ENCODE results near the gene ARHGEF11.

Gene ARHGEF11

DNA sequence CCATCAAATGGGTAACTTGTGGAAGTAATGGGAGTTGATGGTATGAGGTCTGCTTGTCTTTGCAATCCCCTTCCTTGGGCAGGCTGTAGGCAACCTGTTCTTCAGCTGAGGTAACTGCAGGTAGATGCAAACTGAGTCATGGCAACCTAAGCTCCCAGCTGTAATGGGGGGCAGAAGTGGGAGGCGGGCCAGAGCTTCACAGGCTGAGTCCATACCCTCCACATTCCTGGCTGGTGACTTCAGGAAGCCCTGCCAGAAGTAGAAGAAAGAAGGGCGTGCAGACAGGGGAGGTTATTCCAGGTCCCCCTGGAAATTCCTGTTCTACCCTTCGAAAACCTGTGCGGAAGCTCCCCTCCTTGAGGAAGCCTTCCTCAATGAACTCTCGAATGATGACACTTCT is 44.9 kb downstream of the ARHGEF11 start:
- no peak for DNase-seq (ENCODE audit: low read depth in 2 of 2, low spot score in 1 of 2)

GRCh38 chr1:156999596-157000320 is 45.8 kb downstream of the ARHGEF11 start:
- DNase-seq (ENCODE audit: low read depth in 2 of 2, low spot score in 1 of 2), result no peak

GRCh38 chr1:156998840-156999500 is 46.6 kb downstream of the ARHGEF11 start:
- no peak for DNase-seq (ENCODE audit: low read depth in 2 of 2, low spot score in 1 of 2)

- DNase-seq (ENCODE audit: low read depth in 2 of 2, low spot score in 1 of 2), result no peak
Observed at GRCh38 chr1:156998301-156998700, 47.2 kb downstream of the ARHGEF11 start.

DNA sequence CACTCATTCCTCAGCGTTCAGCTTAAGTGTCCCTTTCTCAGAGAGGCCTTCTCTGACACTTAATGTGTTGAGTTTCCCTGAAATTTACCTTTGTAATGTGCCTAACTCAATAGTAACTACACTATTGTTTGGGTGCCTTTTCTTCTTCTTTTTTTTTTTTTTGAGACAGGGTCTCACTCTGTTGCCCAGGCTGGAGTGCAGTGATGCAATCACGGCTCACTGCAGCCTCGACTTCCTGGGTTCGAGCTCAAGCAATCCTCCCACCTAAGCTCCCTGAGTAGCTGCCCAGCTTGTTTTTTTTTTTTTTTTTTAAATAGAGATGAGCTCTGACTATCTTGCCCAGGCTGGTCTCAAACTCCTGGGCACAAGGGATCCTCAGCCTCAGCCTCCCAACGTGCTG is 50.1 kb downstream of the ARHGEF11 start:
- no peak for DNase-seq (ENCODE audit: low read depth in 2 of 2, low spot score in 1 of 2)

DNA sequence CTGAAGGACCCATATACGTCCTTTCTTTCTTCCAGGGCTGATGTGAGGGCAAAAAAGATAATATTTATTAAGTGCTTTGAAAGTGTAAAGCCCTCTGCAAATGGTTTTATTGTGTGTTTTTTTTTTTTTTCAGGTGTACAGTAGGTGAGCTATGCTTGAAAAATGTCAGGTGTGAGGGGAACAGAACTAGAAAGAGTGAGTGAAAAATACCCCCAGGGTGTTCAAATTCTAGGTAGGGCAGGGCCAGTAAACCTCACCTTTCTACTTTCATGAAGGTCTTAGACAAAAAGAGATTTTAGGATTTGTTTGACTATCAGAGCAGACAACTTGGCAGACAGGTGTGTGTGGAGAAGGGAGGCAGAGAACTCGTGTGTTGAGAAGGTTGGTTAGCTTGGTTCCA is 51.3 kb downstream of the ARHGEF11 start:
- no peak for DNase-seq (ENCODE audit: low read depth in 2 of 2, low spot score in 1 of 2)

- DNase-seq (ENCODE audit: low read depth in 2 of 2, low spot score in 1 of 2), result no peak
Observed at GRCh38 chr1:156993426-156994147, 52.0 kb downstream of the ARHGEF11 start.

DNA sequence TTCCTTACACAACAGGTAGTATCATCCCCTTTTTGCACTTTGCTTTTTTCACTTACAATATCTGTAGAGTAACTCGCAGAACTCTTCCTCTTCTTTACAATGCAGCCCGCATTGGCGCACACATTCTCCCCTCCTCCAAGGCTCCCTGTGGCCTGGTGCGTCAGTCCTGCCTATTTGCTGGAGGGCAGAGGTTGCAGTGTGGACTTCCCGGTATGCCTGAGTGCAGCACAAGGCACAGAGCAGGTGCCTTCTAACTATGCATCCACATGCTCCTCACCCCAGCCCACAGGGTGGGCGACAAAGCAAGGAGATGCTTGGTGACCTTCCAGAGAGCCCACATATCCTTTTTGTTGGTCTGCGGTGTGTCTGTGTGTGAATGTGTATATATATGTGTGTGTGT is 53.3 kb downstream of the ARHGEF11 start:
- no peak for DNase-seq (ENCODE audit: low read depth in 2 of 2, low spot score in 1 of 2)

GRCh38 chr1:156987715-156988114 is 57.8 kb downstream of the ARHGEF11 start:
- DNase-seq (ENCODE audit: low read depth in 2 of 2, low spot score in 1 of 2), result no peak

- DNase-seq (ENCODE audit: low read depth in 2 of 2, low spot score in 1 of 2), result no peak
Observed at GRCh38 chr1:156980551-156980950, 65.0 kb downstream of the ARHGEF11 start.

DNA sequence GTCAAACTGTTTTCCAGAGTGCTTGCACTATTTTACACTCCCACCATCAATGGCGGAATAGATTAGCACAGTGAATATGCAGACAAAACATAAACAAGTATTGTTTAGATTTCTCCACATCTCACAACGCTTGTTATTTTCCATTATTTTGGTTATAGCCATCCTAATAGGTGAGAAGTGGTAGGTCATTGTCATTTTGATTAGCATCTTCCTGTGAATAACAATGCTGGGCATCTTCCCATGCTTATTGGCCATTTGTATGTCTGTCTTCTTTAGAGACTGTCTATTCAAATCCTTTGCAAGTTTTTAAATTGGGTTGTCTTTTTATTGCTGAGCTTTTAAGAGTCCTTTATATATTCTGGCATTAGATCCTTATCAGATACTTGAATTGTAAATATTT is 70.5 kb downstream of the ARHGEF11 start:
- DNase-seq (ENCODE audit: low read depth in 2 of 2, low spot score in 1 of 2), result no peak

GRCh38 chr1:156973417-156973816 is 72.1 kb downstream of the ARHGEF11 start:
- no peak for DNase-seq (ENCODE audit: low read depth in 2 of 2, low spot score in 1 of 2)

- DNase-seq (ENCODE audit: low read depth in 2 of 2, low spot score in 1 of 2), result no peak
Observed at GRCh38 chr1:156970017-156970416, 75.5 kb downstream of the ARHGEF11 start.

- DNase-seq (ENCODE audit: low read depth in 2 of 2, low spot score in 1 of 2), result no peak
Observed at GRCh38 chr1:156969496-156969895, 76.0 kb downstream of the ARHGEF11 start.

GRCh38 chr1:156964441-156964840 is 81.1 kb downstream of the ARHGEF11 start:
- DNase-seq (ENCODE audit: low read depth in 2 of 2, low spot score in 1 of 2), result no peak

DNA sequence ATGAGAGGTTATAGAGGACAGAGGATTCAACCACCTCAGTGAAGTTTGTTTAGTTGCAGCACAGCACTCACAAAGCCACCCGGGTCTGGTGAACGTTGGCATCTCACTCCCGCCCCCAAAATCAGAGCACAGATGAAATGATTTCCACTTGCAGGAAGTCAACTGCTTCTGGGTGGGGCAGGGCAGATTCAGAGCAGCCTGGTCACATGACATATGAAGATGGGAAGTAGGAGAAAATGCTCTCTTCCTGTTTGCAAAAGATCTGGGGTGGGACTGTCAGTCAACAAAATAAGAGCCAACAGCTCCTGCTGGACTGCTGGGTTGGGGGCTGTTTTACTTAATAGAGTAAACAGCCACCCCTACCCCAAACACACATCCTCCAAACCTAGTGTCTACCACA is 81.9 kb downstream of the ARHGEF11 start:
- peak in 1 of 2 donors; percentile 4 for DNase-seq (ENCODE audit: low read depth in 2 of 2, low spot score in 1 of 2)

- DNase-seq (ENCODE audit: low read depth in 2 of 2, low spot score in 1 of 2), result no peak
Observed at GRCh38 chr1:156961709-156962108, 83.8 kb downstream of the ARHGEF11 start.

- no peak for DNase-seq (ENCODE audit: low read depth in 2 of 2, low spot score in 1 of 2)
Observed at GRCh38 chr1:156959925-156960324, 85.6 kb downstream of the ARHGEF11 start.

DNA sequence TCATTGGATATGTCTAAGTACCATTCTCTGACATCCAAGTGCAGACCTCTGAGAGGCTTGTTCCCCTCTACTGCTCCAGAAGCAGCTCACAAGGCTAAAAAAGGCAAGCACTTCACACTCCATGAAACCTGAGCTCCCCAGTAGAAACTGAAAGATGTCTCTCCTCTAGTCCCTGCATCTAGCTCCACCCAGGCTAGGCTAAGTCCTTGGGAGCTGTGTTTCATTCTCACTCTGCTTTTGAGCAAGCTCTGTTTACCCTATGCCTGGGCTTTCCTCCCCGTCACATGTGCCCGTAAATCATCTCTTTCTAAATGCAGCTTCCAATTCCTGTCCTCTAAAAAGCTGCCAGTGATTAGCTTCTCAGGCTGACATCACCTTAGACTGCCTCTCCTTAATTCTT is 86.1 kb downstream of the ARHGEF11 start:
- DNase-seq (ENCODE audit: low read depth in 2 of 2, low spot score in 1 of 2), result no peak

DNA sequence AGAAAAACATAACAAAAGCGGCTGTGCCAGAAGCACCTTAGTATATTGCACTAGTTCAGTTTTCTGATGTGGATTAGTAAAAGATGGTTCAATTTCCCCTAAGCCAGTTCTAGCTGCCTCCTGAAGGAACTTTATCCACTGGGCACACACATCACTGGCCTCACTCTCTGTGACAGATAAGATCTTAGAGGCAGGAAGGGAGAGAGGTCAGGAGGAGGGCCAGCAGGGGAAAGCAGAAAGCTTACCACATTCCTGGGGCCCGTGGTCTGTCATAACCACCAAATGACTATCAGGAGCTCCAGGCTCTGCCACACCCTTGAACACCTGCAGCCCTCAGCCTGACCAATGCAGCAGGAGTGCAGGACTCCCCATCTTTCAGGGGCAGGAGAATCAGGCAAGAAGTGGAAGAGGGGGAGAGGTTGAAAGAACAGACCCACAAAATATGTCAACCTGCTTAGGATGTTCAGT is 87.3 kb downstream of the ARHGEF11 start:
- no peak for DNase-seq (ENCODE audit: low read depth in 2 of 2, low spot score in 1 of 2)

DNA sequence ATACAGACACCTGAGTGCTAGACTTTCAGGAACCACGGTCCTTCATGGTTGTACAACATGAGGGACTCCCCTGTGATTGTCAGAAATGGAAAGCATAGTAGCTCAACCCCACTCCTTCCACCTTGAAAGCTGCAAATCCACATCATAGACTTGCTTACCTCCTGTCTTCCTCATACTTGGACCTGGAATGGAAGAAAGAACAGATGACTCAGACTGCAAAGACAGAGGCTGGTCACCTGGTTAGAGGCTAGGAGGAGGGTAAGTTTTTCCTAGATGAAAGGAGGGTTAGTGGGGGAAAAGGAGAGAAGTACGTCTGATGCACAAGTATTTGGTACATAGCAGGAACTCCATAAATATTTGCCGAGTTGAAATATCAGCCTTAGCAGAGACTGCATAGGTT is 87.9 kb downstream of the ARHGEF11 start:
- no peak for DNase-seq (ENCODE audit: low read depth in 2 of 2, low spot score in 1 of 2)

GRCh38 chr1:156956333-156956732 is 89.2 kb downstream of the ARHGEF11 start:
- DNase-seq (ENCODE audit: low read depth in 2 of 2, low spot score in 1 of 2), result no peak
